ENCODE measurements around the gene PRKCB. TPM values are rescaled to one million over a fixed set of nuclear protein-coding genes. Genes with fewer than 3 reads are reported as not detected.

Gene PRKCB
- total RNA-seq, 1 experiment from 2014 or later, result not detected

GRCh38 chr16:24077292-24077691, 241.5 kb downstream of the PRKCB start:
- no peaks in the 10 kb centered on the region for H3K9me3 Mint-ChIP-seq (ENCODE audit: low read depth, unreplicated experiment)
- TF ChIP-seq, protein P1, sequence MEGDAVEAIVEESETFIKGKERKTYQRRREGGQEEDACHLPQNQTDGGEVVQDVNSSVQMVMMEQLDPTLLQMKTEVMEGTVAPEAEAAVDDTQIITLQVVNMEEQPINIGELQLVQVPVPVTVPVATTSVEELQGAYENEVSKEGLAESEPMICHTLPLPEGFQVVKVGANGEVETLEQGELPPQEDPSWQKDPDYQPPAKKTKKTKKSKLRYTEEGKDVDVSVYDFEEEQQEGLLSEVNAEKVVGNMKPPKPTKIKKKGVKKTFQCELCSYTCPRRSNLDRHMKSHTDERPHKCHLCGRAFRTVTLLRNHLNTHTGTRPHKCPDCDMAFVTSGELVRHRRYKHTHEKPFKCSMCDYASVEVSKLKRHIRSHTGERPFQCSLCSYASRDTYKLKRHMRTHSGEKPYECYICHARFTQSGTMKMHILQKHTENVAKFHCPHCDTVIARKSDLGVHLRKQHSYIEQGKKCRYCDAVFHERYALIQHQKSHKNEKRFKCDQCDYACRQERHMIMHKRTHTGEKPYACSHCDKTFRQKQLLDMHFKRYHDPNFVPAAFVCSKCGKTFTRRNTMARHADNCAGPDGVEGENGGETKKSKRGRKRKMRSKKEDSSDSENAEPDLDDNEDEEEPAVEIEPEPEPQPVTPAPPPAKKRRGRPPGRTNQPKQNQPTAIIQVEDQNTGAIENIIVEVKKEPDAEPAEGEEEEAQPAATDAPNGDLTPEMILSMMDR (IDR thresholded peaks at IDR 0.05; ENCODE audit: unreplicated experiment), result no peak
- no peak overlapping the region for H3K27ac Mint-ChIP-seq (ENCODE audit: unreplicated experiment)
- no TSS peak for BruUV-seq (replicated peaks)
- no peak for DNase-seq
- intact Hi-C loops (cut with micrococcal nuclease; ENCODE audit: unreplicated experiment), result no loop called here
- H3K36me3 Mint-ChIP-seq (ENCODE audit: insufficient read depth, unreplicated experiment), result no peaks in the 10 kb centered on the region
- peaks cover 87% of the 10 kb centered on the region for H3K27me3 Mint-ChIP-seq (ENCODE audit: unreplicated experiment)
- no peak overlapping the region for H3K4me3 Mint-ChIP-seq (ENCODE audit: low read depth, unreplicated experiment)
- H3K4me1 Mint-ChIP-seq (ENCODE audit: low read depth, unreplicated experiment), result no peaks in the 10 kb centered on the region
- CTCF ChIA-PET, result interaction anchor here (1.0 kb wide), 1 partner anchor 19 kb away, joined by 5 read pairs; no protein-coding TSS in a partner anchor

- no peaks in the 10 kb centered on the region for H3K36me3 Mint-ChIP-seq (ENCODE audit: insufficient read depth, unreplicated experiment)
- TF ChIP-seq, protein P1 (IDR thresholded peaks at IDR 0.05; ENCODE audit: unreplicated experiment), result no peak
- CTCF ChIA-PET, result interaction anchor here (1.0 kb wide), 1 partner anchor 18 kb away, joined by 5 read pairs; no protein-coding TSS in a partner anchor
- no peak overlapping the region for H3K27ac Mint-ChIP-seq (ENCODE audit: unreplicated experiment)
- intact Hi-C loops (cut with micrococcal nuclease; ENCODE audit: unreplicated experiment), result no loop called here
- no TSS peak for BruUV-seq (replicated peaks)
- no peak overlapping the region for H3K4me3 Mint-ChIP-seq (ENCODE audit: low read depth, unreplicated experiment)
- H3K27me3 Mint-ChIP-seq (ENCODE audit: unreplicated experiment), result peaks cover 81% of the 10 kb centered on the region
- no peak for DNase-seq
- H3K9me3 Mint-ChIP-seq (ENCODE audit: low read depth, unreplicated experiment), result no peaks in the 10 kb centered on the region
- H3K4me1 Mint-ChIP-seq (ENCODE audit: low read depth, unreplicated experiment), result no peaks in the 10 kb centered on the region
These were observed 242.2 kb downstream of the PRKCB start for GRCh38 chr16:24077966-24078365.

GRCh38 chr16:24085666-24086065, 249.9 kb downstream of the PRKCB start:
- TF ChIP-seq, protein P1 (IDR thresholded peaks at IDR 0.05; ENCODE audit: unreplicated experiment), result no peak
- peaks cover 46% of the 10 kb centered on the region for H3K27me3 Mint-ChIP-seq (ENCODE audit: unreplicated experiment)
- CTCF ChIA-PET, result interaction anchor here (0.5 kb wide), 1 partner anchor 10 kb away, joined by 3 read pairs; no protein-coding TSS in a partner anchor

DNA sequence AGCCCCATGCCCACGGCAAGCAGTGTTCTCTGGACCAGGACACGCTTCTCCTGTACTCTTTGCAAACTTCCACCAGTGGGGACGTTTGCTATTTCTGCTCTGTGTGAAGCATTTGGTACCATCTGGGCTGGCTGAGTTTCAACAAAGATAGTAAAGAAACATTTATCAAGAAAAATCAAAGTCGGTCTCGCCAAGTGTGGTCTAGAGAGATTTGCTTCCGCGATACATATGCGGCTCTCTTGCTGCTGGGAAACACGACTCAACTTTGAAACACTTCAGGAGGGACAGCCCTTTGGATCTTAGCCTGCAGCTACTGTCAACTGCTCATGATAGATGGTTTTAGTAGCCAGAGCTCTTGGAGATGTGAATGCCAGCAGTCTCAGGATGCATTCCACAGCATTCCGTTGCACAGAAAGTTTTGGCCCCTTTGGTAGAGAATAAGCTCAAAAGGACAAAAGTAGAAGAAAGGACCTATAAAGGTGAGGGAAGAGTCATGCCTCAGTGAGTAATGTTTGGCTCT, 252.2 kb downstream of the PRKCB start:
- CTCF ChIA-PET, result interaction anchor here (0.6 kb wide), 1 partner anchor 106 kb away, joined by 4 read pairs; no protein-coding TSS in a partner anchor
- intact Hi-C loops (cut with micrococcal nuclease; ENCODE audit: unreplicated experiment), result no loop called here
- TF ChIP-seq, protein P1 (IDR thresholded peaks at IDR 0.05; ENCODE audit: unreplicated experiment), result no peak
- no peak overlapping the region for H3K27ac Mint-ChIP-seq (ENCODE audit: unreplicated experiment)
- H3K9me3 Mint-ChIP-seq (ENCODE audit: low read depth, unreplicated experiment), result peaks cover 12% of the 10 kb centered on the region
- no peak for DNase-seq
- peaks cover 63% of the 10 kb centered on the region for H3K27me3 Mint-ChIP-seq (ENCODE audit: unreplicated experiment)
- no peak overlapping the region for H3K4me3 Mint-ChIP-seq (ENCODE audit: low read depth, unreplicated experiment)
- BruUV-seq (replicated peaks), result no TSS peak
- H3K36me3 Mint-ChIP-seq (ENCODE audit: insufficient read depth, unreplicated experiment), result no peaks in the 10 kb centered on the region
- H3K4me1 Mint-ChIP-seq (ENCODE audit: low read depth, unreplicated experiment), result no peaks in the 10 kb centered on the region

More at GRCh38 chr16:24085666-24086065, 249.9 kb downstream of the PRKCB start:
- Mint-ChIP-seq H3K9me3 (ENCODE audit: low read depth, unreplicated experiment) (peaks cover 5% of the 10 kb centered on the region), H3K4me1 (ENCODE audit: low read depth, unreplicated experiment) (no peaks in the 10 kb centered on the region), H3K36me3 (ENCODE audit: insufficient read depth, unreplicated experiment) (no peaks in the 10 kb centered on the region), H3K4me3 (ENCODE audit: low read depth, unreplicated experiment) (no peak overlapping the region), H3K27ac (ENCODE audit: unreplicated experiment) (no peak overlapping the region)
- DNase-seq, result no peak
- BruUV-seq (replicated peaks), result no TSS peak
- intact Hi-C loops (cut with micrococcal nuclease; ENCODE audit: unreplicated experiment), result no loop called here
